ENCODE measurements around the gene UBR4. TPM values are rescaled to one million over a fixed set of nuclear protein-coding genes. Genes with fewer than 3 reads are reported as not detected.

Gene UBR4
- polyA plus RNA-seq, 2 of the 4 experiments (the other 2 are of a cell fraction), result 55.8 to 74.3 TPM

- TF ChIP-seq ELK1 (IDR thresholded peaks at IDR 0.05; ENCODE audit: low read depth, low read length) (no peak), RARB (CRISPR knock-in tag; IDR thresholded peaks at IDR 0.05) (no peak), HOXB5 (CRISPR knock-in tag; IDR thresholded peaks at IDR 0.05) (no peak), ATOH8 (CRISPR knock-in tag; IDR thresholded peaks at IDR 0.05; ENCODE audit: low read depth) (no peak), FOXS1 (CRISPR knock-in tag; IDR thresholded peaks at IDR 0.05) (no peak)
- no peak overlapping the region for H3K4me2 ChIP-seq
- 87% methylated on average over 7 of the region's 7 CpGs for WGBS (ENCODE audit: missing lambda C conversion rate)
- H3K27ac ChIP-seq, result no peak overlapping the region
- H3K9me3 ChIP-seq, result no peaks in the 10 kb centered on the region
- H3K4me1 ChIP-seq, result no peaks in the 10 kb centered on the region
- CTCF ChIA-PET, result interaction anchor here (0.7 kb wide), 1 partner anchor 558 kb away, joined by 4 read pairs; no protein-coding TSS in a partner anchor
- ATAC-seq (no peak), DNase-seq (ENCODE audit: low read depth in 1 of 2, low spot score in 1 of 2) (no peak), FAIRE-seq (no peak)
- no peak overlapping the region for H3K4me3 ChIP-seq
- POLR2A ChIA-PET, result no interaction called here
Measured at GRCh38 chr1:19154876-19155275, 55.2 kb downstream of the UBR4 start.

DNA sequence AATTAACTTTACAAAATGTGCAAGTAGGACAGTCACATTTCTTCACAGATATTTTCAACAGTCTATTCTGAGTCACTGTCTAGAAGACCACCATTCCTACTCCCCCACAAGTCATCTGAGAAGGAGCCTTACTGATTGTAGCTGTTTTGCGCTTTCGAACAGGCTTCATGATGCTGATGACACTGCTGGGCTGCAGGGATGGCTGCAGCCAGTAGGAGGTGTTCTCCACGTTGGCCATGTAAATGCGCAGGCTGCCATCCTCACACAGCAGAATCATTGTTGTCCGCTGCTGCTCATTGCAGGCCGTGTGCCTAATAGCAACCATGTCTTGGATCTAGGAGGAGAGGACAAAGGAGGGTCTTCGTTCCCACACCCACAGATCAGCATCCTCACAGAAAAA, 56.9 kb downstream of the UBR4 start:
- Histone ChIP-seq H3K4me2 (no peak overlapping the region), H3K27ac (no peak overlapping the region), H3K9me3 (no peaks in the 10 kb centered on the region), H3K4me1 (no peaks in the 10 kb centered on the region), H3K4me3 (no peak overlapping the region)
- TF ChIP-seq POLR2AphosphoS2 (conservative IDR thresholded peaks at IDR 0.05; ENCODE audit: low read length), result no peak
- TF ChIP-seq CBX8 (IDR thresholded peaks at IDR 0.05), result no peak
- no peak for TF ChIP-seq FOSB (CRISPR knock-in tag; IDR thresholded peaks at IDR 0.05)
- TF ChIP-seq GATA3 (IDR thresholded peaks at IDR 0.05; ENCODE audit: borderline replicate concordance), result no peak
- TF ChIP-seq MAZ (IDR thresholded peaks at IDR 0.05; ENCODE audit: borderline replicate concordance, low read depth, low read length), result no peak
- TF ChIP-seq REST (IDR thresholded peaks at IDR 0.05), result no peak
- no peak for TF ChIP-seq HDAC2 (IDR thresholded peaks at IDR 0.05)
- no peak for TF ChIP-seq FOXS1 (CRISPR knock-in tag; IDR thresholded peaks at IDR 0.05)
- no peak for TF ChIP-seq ZSCAN20 (CRISPR knock-in tag; IDR thresholded peaks at IDR 0.05)
- TF ChIP-seq CBX2 (IDR thresholded peaks at IDR 0.05; ENCODE audit: borderline replicate concordance, low read depth), result no peak
- TF ChIP-seq USF2 (IDR thresholded peaks at IDR 0.05), result no peak
- no peak for TF ChIP-seq HOXB13 (CRISPR knock-in tag; IDR thresholded peaks at IDR 0.05; ENCODE audit: low read depth)
- TF ChIP-seq ESRRA (IDR thresholded peaks at IDR 0.05; ENCODE audit: borderline replicate concordance, low read length), result no peak
- TF ChIP-seq SREBF2 (IDR thresholded peaks at IDR 0.05), result no peak
- TF ChIP-seq ELK1 (IDR thresholded peaks at IDR 0.05; ENCODE audit: low read depth, low read length), result no peak
- TF ChIP-seq RAD21 (conservative IDR thresholded peaks at IDR 0.05 in 1 of 2, IDR thresholded peaks at IDR 0.05 in 1 of 2), result no peak
- no peak for TF ChIP-seq HOXB5 (CRISPR knock-in tag; IDR thresholded peaks at IDR 0.05)
- no peak for TF ChIP-seq RCOR1 (IDR thresholded peaks at IDR 0.05; ENCODE audit: low read depth, low read length)
- no peak for TF ChIP-seq POLR2A (IDR thresholded peaks at IDR 0.05; ENCODE audit: low read length)
- WGBS (ENCODE audit: missing lambda C conversion rate), result 90% methylated on average over 4 of the region's 7 CpGs
- DNase-seq (ENCODE audit: low read depth in 1 of 2, low spot score in 1 of 2) (peak in 1 of 2 experiments; percentile 2), FAIRE-seq (no peak), ATAC-seq (no peak)
- ChIA-PET POLR2A (no interaction called here), CTCF (no interaction called here)
